Adrenal gland (tissue), 12 donors: ENCODE data around the gene NFIC. TPM values are rescaled to one million over a fixed set of nuclear protein-coding genes. Genes with fewer than 3 reads are reported as not detected.

Source experiments
- DNase-seq, 7 donors: peaks; one replicate each; pipeline ENCODE4 v3.0.0-alpha.2; 2019 to 2020
- H3K27ac ChIP-seq, 5 donors: fragments of 200-600 bp; sonication (generic) in 4 of 5; 1 replicate in 3 of 5; 2 replicates in 2 of 5; pipeline versions ENCODE4 v1.5.1 to v1.8.0; 2016 to 2020; ENCODE audit warnings: mild to moderate bottlenecking in 1 of 5
- H3K27me3 ChIP-seq: fragments of 200-600 bp; 2 replicates; pipeline ENCODE4 v1.8.0; 2021
- H3K36me3 ChIP-seq, 2 donors: fragments of 200-600 bp; replicated peaks in 1 of 2; 1 replicate in 1 of 2; 2 replicates in 1 of 2; pipeline versions ENCODE4 v1.5.1 to v1.8.0; 2018 to 2022
- H3K4me1 ChIP-seq, 2 donors: fragments of 200-600 bp; replicated peaks in 1 of 2; 1 replicate in 1 of 2; 2 replicates in 1 of 2; pipeline versions ENCODE4 v1.5.1 to v1.8.0; 2018 to 2021
- H3K4me3 ChIP-seq, 4 donors: fragments of 200-600 bp; sonication (generic) in 3 of 4; one replicate each; pipeline ENCODE4 v1.5.1; 2016 to 2018
- H3K9me3 ChIP-seq, 3 donors: fragments of 200-600 bp; sonication (generic) in 1 of 3; replicated peaks in 1 of 3; 1 replicate in 2 of 3; 2 replicates in 1 of 3; pipeline versions ENCODE4 v1.5.1 to v1.8.0; 2016 to 2021
- POLR2A ChIP-seq, 2 donors: fragments of 450-650 bp; IDR thresholded peaks; one replicate each; pipeline ENCODE4 v1.6.1; 2017; ENCODE audit warnings: antibody characterized with exemption in 2 of 2, mild to moderate bottlenecking in 2 of 2, moderate library complexity in 1 of 2
- WGBS, 4 donors: extraction: QIAGEN DNeasy Blood & Tissue Kit in 2 of 4; methylation state at CpG; one replicate each; pipeline versions ENCODE4 v1.1.5 to v1.1.7; 2013 to 2017; 5-methylcytosine and 5-hydroxymethylcytosine counted together
- intact Hi-C, 2 donors: fragments of 100-400 bp; cut with DNase I; formaldehyde crosslinking; loops; one replicate each; pipeline versions ENCODE4 v1.14.1 to v1.15.0; 2022 to 2023
- polyA plus RNA-seq, 3 donors: library from polyadenylated mRNA; stranded (reverse); fragments of 200-250 nt in 2 of 3; fragments of 350-450 nt in 1 of 3; fragmentation: Illumina TruSeq in 1 of 3; extraction: RNeasy Lipid Tissue Mini Kit (QIAGEN cat#74804) in 1 of 3; gene quantifications; one replicate each; pipeline ENCODE4 v1.2.3, GENCODE V29; 2013 to 2014
- small RNA-seq, 2 donors: library from RNA; depleted of rRNA; stranded (forward); fragments of <200 nt; gene quantifications; one replicate each; pipeline ENCODE3, GENCODE V24; 2016
- total RNA-seq, 9 donors: library from RNA; depleted of rRNA in 4 of 9; stranded (reverse); fragments of >200 nt in 4 of 9; fragments of 120-200 nt in 1 of 9; fragmentation: NEBNext Ultra II Directional in 1 of 9; extraction: Animal tissue kit (Norgen Biotek cat#: 25700) in 1 of 9; gene quantifications; one replicate each; pipeline versions ENCODE4 v1.1.0 to v1.2.4, GENCODE V29; 2013 to 2023
- TF ChIP-seq, protein P1 (sequence below), 6 experiments: fragments of 450-650 bp in 4 of 6; fragments of 200-600 bp in 2 of 6; sonication (generic) in 1 of 6; IDR thresholded peaks; 1 replicate in 5 of 6; 2 replicates in 1 of 6; pipeline versions ENCODE4 v1.5.1 to v1.8.0; 2016 to 2021; ENCODE audit warnings: antibody characterized with exemption in 6 of 6, mild to moderate bottlenecking in 2 of 6, moderate library complexity in 1 of 6
- donor health status: healthy with polysubstance abuse.
- donor health status: Bipolar disorder and iron deficiency.
- donor health status: DM: yes; HTN: yes; CAD: no.
- donor health status: DM: no; HTN: no; CAD: no.
- donor health status: DM: no; HTN: no; CAD: no.
- donor health status: DM: yes; HTN: yes; CAD: no.

Gene NFIC
- total and polyA plus RNA-seq, 12 donors = 3.5 to 329 (median 171) TPM

- Histone ChIP-seq H3K27ac (peak overlapping the region in 2 of 5 donors; percentile 20 to 72), H3K36me3 (no peaks in the 10 kb centered on the region), H3K4me3 (no peak overlapping the region), H3K9me3 (no peaks in the 10 kb centered on the region), H3K27me3 (no peaks in the 10 kb centered on the region), H3K4me1 (peaks cover 25 to 43% of the 10 kb centered on the region in 2 donors)
- intact Hi-C loops = no loop called here
- peak in 2 of 7 donors; percentile 24 to 25 for DNase-seq
- TF ChIP-seq POLR2A (IDR thresholded peaks at IDR 0.05) = no peak
- TF ChIP-seq, protein P1, sequence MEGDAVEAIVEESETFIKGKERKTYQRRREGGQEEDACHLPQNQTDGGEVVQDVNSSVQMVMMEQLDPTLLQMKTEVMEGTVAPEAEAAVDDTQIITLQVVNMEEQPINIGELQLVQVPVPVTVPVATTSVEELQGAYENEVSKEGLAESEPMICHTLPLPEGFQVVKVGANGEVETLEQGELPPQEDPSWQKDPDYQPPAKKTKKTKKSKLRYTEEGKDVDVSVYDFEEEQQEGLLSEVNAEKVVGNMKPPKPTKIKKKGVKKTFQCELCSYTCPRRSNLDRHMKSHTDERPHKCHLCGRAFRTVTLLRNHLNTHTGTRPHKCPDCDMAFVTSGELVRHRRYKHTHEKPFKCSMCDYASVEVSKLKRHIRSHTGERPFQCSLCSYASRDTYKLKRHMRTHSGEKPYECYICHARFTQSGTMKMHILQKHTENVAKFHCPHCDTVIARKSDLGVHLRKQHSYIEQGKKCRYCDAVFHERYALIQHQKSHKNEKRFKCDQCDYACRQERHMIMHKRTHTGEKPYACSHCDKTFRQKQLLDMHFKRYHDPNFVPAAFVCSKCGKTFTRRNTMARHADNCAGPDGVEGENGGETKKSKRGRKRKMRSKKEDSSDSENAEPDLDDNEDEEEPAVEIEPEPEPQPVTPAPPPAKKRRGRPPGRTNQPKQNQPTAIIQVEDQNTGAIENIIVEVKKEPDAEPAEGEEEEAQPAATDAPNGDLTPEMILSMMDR (IDR thresholded peaks at IDR 0.05) = no peak
- 55 to 76% (median 72%) methylated on average over 5 to 15 of the region's 15 CpGs for WGBS, 4 donors
Measured at GRCh38 chr19:3516675-3517207, 150.4 kb downstream of the NFIC start.

- WGBS, 4 donors = 30 to 51% (median 41%) methylated on average over 2 of the region's 2 CpGs
- Histone ChIP-seq H3K27me3 (no peaks in the 10 kb centered on the region), H3K27ac (peak overlapping the region in 3 of 5 donors; percentile 20 to 72 (median 47)), H3K36me3 (no peaks in the 10 kb centered on the region), H3K4me1 (peaks cover 21 to 44% of the 10 kb centered on the region in 2 donors), H3K4me3 (no peak overlapping the region), H3K9me3 (no peaks in the 10 kb centered on the region)
- peak in 1 of 7 donors; percentile 12 for DNase-seq
- intact Hi-C loops = no loop called here
- TF ChIP-seq POLR2A (IDR thresholded peaks at IDR 0.05) = no peak
- TF ChIP-seq, protein P1 (IDR thresholded peaks at IDR 0.05) = no peak
Measured at GRCh38 chr19:3517638-3518037, 151.3 kb downstream of the NFIC start.

- H3K27me3 ChIP-seq = no peaks in the 10 kb centered on the region
- TF ChIP-seq, protein P1 (IDR thresholded peaks at IDR 0.05) = no peak
- TF ChIP-seq POLR2A (IDR thresholded peaks at IDR 0.05) = no peak
- no peaks in the 10 kb centered on the region for H3K9me3 ChIP-seq
- H3K36me3 ChIP-seq = peaks cover 0 to 6% of the 10 kb centered on the region in 2 donors
- intact Hi-C loops = no loop called here
- DNase-seq = peak in 1 of 7 donors; percentile 7
- H3K4me3 ChIP-seq = no peak overlapping the region
- H3K27ac ChIP-seq = peak overlapping the region in 1 of 5 donors; percentile 6
- peaks cover 15 to 37% of the 10 kb centered on the region in 2 donors for H3K4me1 ChIP-seq
- 81 to 87% (median 86%) methylated on average over 4 to 10 of the region's 10 CpGs for WGBS, 4 donors
Measured at GRCh38 chr19:3518255-3518654, 151.9 kb downstream of the NFIC start.

DNA sequence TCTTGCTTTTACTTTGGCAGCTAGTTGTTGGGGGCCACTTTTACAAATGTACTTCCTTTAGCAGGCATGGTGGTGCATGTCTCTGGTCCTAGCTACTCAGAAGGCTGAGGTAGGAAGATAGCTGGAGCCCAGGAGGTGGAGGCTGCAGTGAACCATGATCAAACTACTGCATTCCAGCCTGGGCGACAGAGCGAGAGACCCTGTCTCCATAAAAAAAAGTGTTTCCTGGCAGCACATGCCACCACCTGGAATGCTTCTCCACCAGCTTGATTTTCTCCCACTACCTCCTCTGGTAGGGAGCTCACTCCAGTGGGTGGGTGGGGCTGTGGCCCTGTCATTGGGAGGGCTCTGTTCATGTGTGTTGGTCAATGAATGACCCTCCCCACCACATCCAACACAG lies 152.3 kb downstream of the NFIC start:
- Histone ChIP-seq H3K36me3 (peaks cover 0 to 10% of the 10 kb centered on the region in 2 donors), H3K4me3 (no peak overlapping the region), H3K9me3 (no peaks in the 10 kb centered on the region), H3K4me1 (peaks cover 13 to 35% of the 10 kb centered on the region in 2 donors), H3K27me3 (no peaks in the 10 kb centered on the region), H3K27ac (no peak overlapping the region)
- no peak for DNase-seq
- TF ChIP-seq, protein P1 (IDR thresholded peaks at IDR 0.05) = no peak
- no peak for TF ChIP-seq POLR2A (IDR thresholded peaks at IDR 0.05)
- WGBS, 4 donors = 79 to 97% (median 93%) methylated on average over 2 of the region's 2 CpGs
- intact Hi-C loops = no loop called here

Small RNA genes within 50 kb of the gene (small RNA-seq; reads per million reads assigned to genes)
- gene AC005514.1 = 0 reads per million in 2 donors

Other genes starting within 250 kb of the NFIC start
- 10 to 100 TPM in 4 of 9 donors, 1 to 10 TPM in 4, under 1 TPM in 1; 0.61 to 16.3 (median 9.7) TPM for gene GNA15, start 230.6 kb upstream of the NFIC start, total RNA-seq
- gene GNA15, start 230.6 kb upstream of the NFIC start, polyA plus RNA-seq = 1 to 10 TPM; 1.6 to 7.3 (median 5.8) TPM
- gene S1PR4, start 187.8 kb upstream of the NFIC start, total RNA-seq = 1 to 10 TPM in 7 of 9 donors, under 1 TPM in 2; 0.78 to 5.5 (median 2.5) TPM
- gene S1PR4, start 187.8 kb upstream of the NFIC start, polyA plus RNA-seq = 1 to 10 TPM in 2 of 3 donors, not detected in 1; 1.6 to 2.2 TPM
- gene NCLN, start 180.7 kb upstream of the NFIC start, total RNA-seq = 100 to 1,000 TPM in 4 of 9 donors, 10 to 100 TPM in 5; 51.5 to 193 (median 94.4) TPM
- 100 to 1,000 TPM in 1 of 3 donors, 10 to 100 TPM in 2; 57.6 to 127 (median 93.6) TPM for gene NCLN, start 180.7 kb upstream of the NFIC start, polyA plus RNA-seq
- 1 to 10 TPM in 1 of 9 donors, under 1 TPM in 4, not detected in 4; 0.08 to 1.6 (median 0.61) TPM for gene CELF5, start 141.9 kb upstream of the NFIC start, total RNA-seq
- under 1 TPM; 0.40 to 0.60 (median 0.56) TPM for gene CELF5, start 141.9 kb upstream of the NFIC start, polyA plus RNA-seq
- gene SMIM24, start 113.9 kb downstream of the NFIC start, total RNA-seq = under 1 TPM in 1 of 9 donors, not detected in 8; 0.36 TPM
- under 1 TPM in 1 of 3 donors, not detected in 2; 0.48 TPM for gene SMIM24, start 113.9 kb downstream of the NFIC start, polyA plus RNA-seq
- not detected for gene SMIM44, start 116.9 kb downstream of the NFIC start, total RNA-seq
- gene SMIM44, start 116.9 kb downstream of the NFIC start, polyA plus RNA-seq = not detected
- gene DOHH, start 134.1 kb downstream of the NFIC start, total RNA-seq = 10 to 100 TPM in 7 of 9 donors, 1 to 10 TPM in 2; 8.4 to 22.8 (median 13.8) TPM
- gene DOHH, start 134.1 kb downstream of the NFIC start, polyA plus RNA-seq = 10 to 100 TPM in 2 of 3 donors, under 1 TPM in 1; 0.92 to 19.1 (median 13.5) TPM
- gene FZR1, start 139.7 kb downstream of the NFIC start, total RNA-seq = 10 to 100 TPM; 17.9 to 85.0 (median 39.4) TPM
- gene FZR1, start 139.7 kb downstream of the NFIC start, polyA plus RNA-seq = 10 to 100 TPM; 24.4 to 59.1 (median 26.4) TPM
- 1 to 10 TPM in 3 of 9 donors, under 1 TPM in 2, not detected in 4; 0.68 to 3.6 (median 1.4) TPM for gene TEKTIP1, start 172.6 kb downstream of the NFIC start, total RNA-seq
- 1 to 10 TPM in 2 of 3 donors, not detected in 1; 1.1 to 3.5 TPM for gene TEKTIP1, start 172.6 kb downstream of the NFIC start, polyA plus RNA-seq
- 100 to 1,000 TPM in 2 of 9 donors, 10 to 100 TPM in 7; 23.2 to 123 (median 64.6) TPM for gene MFSD12, start 191.0 kb downstream of the NFIC start, total RNA-seq
- 10 to 100 TPM; 18.5 to 89.3 (median 48.5) TPM for gene MFSD12, start 191.0 kb downstream of the NFIC start, polyA plus RNA-seq
- 100 to 1,000 TPM in 5 of 9 donors, 10 to 100 TPM in 4; 49.3 to 137 (median 105) TPM for gene HMG20B, start 206.4 kb downstream of the NFIC start, total RNA-seq
- 100 to 1,000 TPM in 1 of 3 donors, 10 to 100 TPM in 2; 18.1 to 178 (median 100.0) TPM for gene HMG20B, start 206.4 kb downstream of the NFIC start, polyA plus RNA-seq
- gene GIPC3, start 218.9 kb downstream of the NFIC start, total RNA-seq = 1 to 10 TPM in 8 of 9 donors, under 1 TPM in 1; 0.33 to 5.9 (median 3.3) TPM
- 1 to 10 TPM; 1.6 to 4.9 (median 2.6) TPM for gene GIPC3, start 218.9 kb downstream of the NFIC start, polyA plus RNA-seq
- 10 to 100 TPM in 7 of 9 donors, 1 to 10 TPM in 2; 4.7 to 25.5 (median 16.5) TPM for gene TBXA2R, start 240.3 kb downstream of the NFIC start, total RNA-seq
- gene TBXA2R, start 240.3 kb downstream of the NFIC start, polyA plus RNA-seq = 1 to 10 TPM; 5.2 to 6.9 (median 6.2) TPM